ENCODE results near the gene PDE2A. TPM values are rescaled to one million over a fixed set of nuclear protein-coding genes. Genes with fewer than 3 reads are reported as not detected.
A peak's percentile ranks its signal among the peaks of the same experiment; 100 is the strongest.

The PDE2A gene
- total and polyA plus RNA-seq, 2 donors from 2014 or later, result 12.6 to 42.0 TPM

- peak in 3 of 5 donors; percentile 28 to 55 (median 32) for DNase-seq
- intact Hi-C loops (cut with DNase I), result no loop called here
- Histone ChIP-seq H3K36me3 (ENCODE audit: control insufficient read depth in 2 of 3, insufficient read depth in 3 of 3, low read length in 3 of 3) (no peaks in the 10 kb centered on the region), H3K9ac (ENCODE audit: low read length in 3 of 3) (no peak overlapping the region), H3K27ac (ENCODE audit: low read depth in 2 of 2, low read length in 2 of 2) (no peak overlapping the region), H3K9me3 (ENCODE audit: control insufficient read depth in 2 of 3, insufficient read depth in 1 of 3, low read length in 3 of 3) (no peaks in the 10 kb centered on the region), H3K4me3 (ENCODE audit: low read length in 3 of 3) (no peak overlapping the region), H3K27me3 (ENCODE audit: control insufficient read depth, insufficient read depth, low read length) (no peaks in the 10 kb centered on the region), H3K4me1 (ENCODE audit: control insufficient read depth in 2 of 3, insufficient read depth in 2 of 3, low read depth in 1 of 3, low read length in 3 of 3) (no peaks in the 10 kb centered on the region)
- FAIRE-seq, result no peak
- peak; percentile 52 for TF ChIP-seq CTCF (IDR thresholded peaks at IDR 0.05; ENCODE audit: borderline replicate concordance, extremely low read depth, insufficient read depth)
Observed at GRCh38 chr11:72598906-72599305, 75.3 kb downstream of the PDE2A start.

GRCh38 chr11:72598466-72598865 is 75.8 kb downstream of the PDE2A start:
- Histone ChIP-seq H3K4me1 (ENCODE audit: control insufficient read depth in 2 of 3, insufficient read depth in 2 of 3, low read depth in 1 of 3, low read length in 3 of 3) (no peaks in the 10 kb centered on the region), H3K36me3 (ENCODE audit: control insufficient read depth in 2 of 3, insufficient read depth in 3 of 3, low read length in 3 of 3) (no peaks in the 10 kb centered on the region), H3K9me3 (ENCODE audit: control insufficient read depth in 2 of 3, insufficient read depth in 1 of 3, low read length in 3 of 3) (no peaks in the 10 kb centered on the region), H3K9ac (ENCODE audit: low read length in 3 of 3) (no peak overlapping the region), H3K27ac (ENCODE audit: low read depth in 2 of 2, low read length in 2 of 2) (no peak overlapping the region), H3K4me3 (ENCODE audit: low read length in 3 of 3) (no peak overlapping the region), H3K27me3 (ENCODE audit: control insufficient read depth, insufficient read depth, low read length) (no peaks in the 10 kb centered on the region)
- no peak for TF ChIP-seq CTCF (IDR thresholded peaks at IDR 0.05; ENCODE audit: borderline replicate concordance, extremely low read depth, insufficient read depth)
- intact Hi-C loops (cut with DNase I), result no loop called here
- DNase-seq (no peak), FAIRE-seq (no peak)

- Histone ChIP-seq H3K4me3 (ENCODE audit: low read length in 3 of 3) (no peak overlapping the region), H3K27ac (ENCODE audit: low read depth in 2 of 2, low read length in 2 of 2) (no peak overlapping the region), H3K27me3 (ENCODE audit: control insufficient read depth, insufficient read depth, low read length) (no peaks in the 10 kb centered on the region), H3K36me3 (ENCODE audit: control insufficient read depth in 2 of 3, insufficient read depth in 3 of 3, low read length in 3 of 3) (no peaks in the 10 kb centered on the region), H3K9me3 (ENCODE audit: control insufficient read depth in 2 of 3, insufficient read depth in 1 of 3, low read length in 3 of 3) (no peaks in the 10 kb centered on the region), H3K9ac (ENCODE audit: low read length in 3 of 3) (no peak overlapping the region), H3K4me1 (ENCODE audit: control insufficient read depth in 2 of 3, insufficient read depth in 2 of 3, low read depth in 1 of 3, low read length in 3 of 3) (no peaks in the 10 kb centered on the region)
- FAIRE-seq, result no peak
- no peak for TF ChIP-seq CTCF (IDR thresholded peaks at IDR 0.05; ENCODE audit: borderline replicate concordance, extremely low read depth, insufficient read depth)
- intact Hi-C loops (cut with DNase I), result no loop called here
- no peak for DNase-seq
Observed at GRCh38 chr11:72597721-72598120, 76.5 kb downstream of the PDE2A start.

GRCh38 chr11:72595292-72595684 is 78.9 kb downstream of the PDE2A start:
- Histone ChIP-seq H3K27me3 (ENCODE audit: control insufficient read depth, insufficient read depth, low read length) (peaks cover 7% of the 10 kb centered on the region), H3K4me1 (ENCODE audit: control insufficient read depth in 2 of 3, insufficient read depth in 2 of 3, low read depth in 1 of 3, low read length in 3 of 3) (no peaks in the 10 kb centered on the region), H3K9me3 (ENCODE audit: control insufficient read depth in 2 of 3, insufficient read depth in 1 of 3, low read length in 3 of 3) (no peaks in the 10 kb centered on the region), H3K4me3 (ENCODE audit: low read length in 3 of 3) (no peak overlapping the region), H3K36me3 (ENCODE audit: control insufficient read depth in 2 of 3, insufficient read depth in 3 of 3, low read length in 3 of 3) (no peaks in the 10 kb centered on the region), H3K27ac (ENCODE audit: low read depth in 2 of 2, low read length in 2 of 2) (no peak overlapping the region), H3K9ac (ENCODE audit: low read length in 3 of 3) (no peak overlapping the region)
- FAIRE-seq (no peak), DNase-seq (no peak)
- intact Hi-C loops (cut with DNase I), result no loop called here
- TF ChIP-seq CTCF (IDR thresholded peaks at IDR 0.05; ENCODE audit: borderline replicate concordance, extremely low read depth, insufficient read depth), result no peak
